Heart left ventricle (tissue), 16 donors: Measurements from ENCODE around the gene MADCAM1. TPM values are rescaled to one million over a fixed set of nuclear protein-coding genes. Genes with fewer than 3 reads are reported as not detected.

ENCODE experiments used
- ATAC-seq, 4 donors: fragments of 200-7000 bp; cut with Tn5 transposase; one replicate each; pipeline ENCODE4 v1.9.1; 2020 to 2022; ENCODE audit warnings: moderate library complexity in 4 of 4, mild to moderate bottlenecking in 3 of 4, moderate number of reproducible peaks in 1 of 4
- DNase-seq, 5 donors: peaks; one replicate each; pipeline ENCODE4 v3.0.0-alpha.2; 2020
- H3K27ac ChIP-seq, 12 donors: fragments of 200-600 bp; sonication (generic) in 4 of 12; one replicate each; pipeline versions ENCODE4 v1.5.0 to v1.8.0; 2016 to 2022; ENCODE audit warnings: mild to moderate bottlenecking in 2 of 12
- H3K27me3 ChIP-seq, 9 donors: fragments of 200-600 bp; sonication (generic) in 2 of 9; one replicate each; pipeline versions ENCODE4 v1.5.1 to v1.8.0; 2016 to 2022; ENCODE audit warnings: mild to moderate bottlenecking in 3 of 9
- H3K36me3 ChIP-seq, 9 donors: fragments of 200-600 bp; sonication (generic) in 2 of 9; one replicate each; pipeline versions ENCODE4 v1.5.0 to v1.8.0; 2018 to 2022; ENCODE audit warnings: mild to moderate bottlenecking in 2 of 9
- H3K4me1 ChIP-seq, 12 donors: fragments of 200-600 bp; sonication (generic) in 4 of 12; one replicate each; pipeline versions ENCODE4 v1.5.0 to v1.8.0; 2016 to 2022; ENCODE audit warnings: mild to moderate bottlenecking in 3 of 12
- H3K4me3 ChIP-seq, 12 donors: fragments of 200-600 bp; sonication (generic) in 4 of 12; one replicate each; pipeline versions ENCODE4 v1.5.0 to v1.8.0; 2017 to 2022; ENCODE audit warnings: mild to moderate bottlenecking in 9 of 12, moderate library complexity in 4 of 12
- H3K9me3 ChIP-seq, 12 donors: fragments of 200-600 bp; sonication (generic) in 4 of 12; one replicate each; pipeline versions ENCODE4 v1.5.0 to v1.8.0; 2016 to 2022; ENCODE audit warnings: mild to moderate bottlenecking in 1 of 12
- POLR2A ChIP-seq, 2 donors: fragments of 450-650 bp; IDR thresholded peaks; one replicate each; pipeline ENCODE4 v1.6.1; 2017; ENCODE audit warnings: antibody characterized with exemption in 2 of 2, mild to moderate bottlenecking in 2 of 2, moderate library complexity in 2 of 2
- whole genome bisulfite sequencing, 4 donors: extraction: QIAGEN DNeasy Blood & Tissue Kit in 2 of 4; methylation state at CpG; one replicate each; pipeline versions ENCODE4 v1.1.5 to v1.1.7; 2013 to 2018; 5-methylcytosine and 5-hydroxymethylcytosine counted together
- intact Hi-C, 10 donors: fragments of 100-400 bp; cut with DNase I; formaldehyde crosslinking; loops; one replicate each; pipeline versions ENCODE4 v1.11.1 to v1.14.2; 2022
- polyA plus RNA-seq, 2 donors: library from polyadenylated mRNA; stranded (reverse); fragments of 200-250 nt; gene quantifications; one replicate each; pipeline ENCODE4 v1.2.3, GENCODE V29; 2013
- total RNA-seq, 9 donors: library from RNA; depleted of rRNA in 2 of 9; stranded (reverse); fragments of >200 nt in 2 of 9; fragmentation: NEBNext Ultra II Directional in 3 of 9; extraction: Animal tissue kit (Norgen Biotek cat#: 25700) in 3 of 9; gene quantifications; one replicate each; pipeline versions ENCODE4 v1.1.0 to v1.2.4, GENCODE V29; 2016 to 2023
- TF ChIP-seq, protein P1 (sequence below), 12 donors: fragments of 200-600 bp; sonication (generic) in 4 of 12; IDR thresholded peaks; one replicate each; pipeline versions ENCODE4 v1.5.0 to v1.8.0; 2018 to 2022; ENCODE audit warnings: antibody characterized with exemption in 12 of 12, mild to moderate bottlenecking in 5 of 12
- donor health status: ischemic (EF 13 %, LVEDD 7.1; RV severe dilation, severe dysfunction).
- donor health status: healthy with polysubstance abuse.
- donor health status: DM: no; HTN: yes; CAD: no.
- donor health status: DM: no; HTN: no; CAD: no.
- donor health status: ischemic (EF 25% LVEDD 6.9; RV normal size, moderate dysfunction).
- donor health status: ischemic (EF 25% LVEDD 5.7; RV mildly dilated, moderate dysfunction).
- donor health status: healthy.
- donor health status: DM: yes; HTN: yes; CAD: no.
- donor health status: ischemic (EF 35%, LVEDD 5.7; RV mildly dilated, moderate dysfunction).
- donor health status: nonischemic (EF 11% LVEDD 7.7; RV severe dilation, severe dysfunction).
- donor health status: DM: yes; HTN: yes; CAD: no.
- donor health status: PGD.
- donor health status: ischemic (EF 29% LVEDD 5.4; RV normal size, mild dysfunction).
- donor health status: nonischemic (EF 23%, LVEDD 6.1; RV moderate dilation, normal function).

The MADCAM1 gene
- total and polyA plus RNA-seq, 11 donors: 0.04 to 0.61 (median 0.36) TPM; not detected in 1

DNA sequence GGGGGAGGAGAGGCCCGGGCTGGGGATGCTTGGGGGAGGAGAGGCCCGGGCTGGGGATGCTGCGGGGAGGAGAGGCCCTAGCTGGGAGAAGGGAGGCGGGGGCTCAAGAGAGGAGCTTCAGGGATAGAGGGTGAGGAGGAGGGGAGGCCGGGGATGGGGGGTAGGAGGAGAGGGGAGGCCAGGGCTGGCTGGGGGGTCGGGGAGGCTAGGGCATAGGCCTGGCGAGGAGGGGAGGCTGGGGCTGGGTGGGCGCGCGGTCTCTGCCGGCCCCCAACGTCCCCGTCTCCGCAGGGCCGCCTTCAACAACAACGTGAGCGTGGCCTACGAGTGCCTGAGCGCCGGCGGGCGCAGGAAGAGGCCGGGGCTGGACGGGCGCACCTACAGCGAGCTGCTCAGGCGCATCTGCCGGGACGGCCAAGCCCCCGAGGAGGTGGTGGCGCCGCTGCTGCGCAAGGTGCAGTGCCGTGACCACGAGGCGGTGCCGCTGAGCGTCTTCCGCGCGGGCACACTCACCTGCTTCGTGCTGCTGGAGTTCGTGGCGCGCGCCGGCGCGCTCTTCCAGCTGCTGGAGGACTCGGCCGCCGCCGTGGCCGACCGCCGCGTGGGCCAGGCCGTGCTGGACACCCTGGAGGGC lies 22.4 kb downstream of the MADCAM1 start:
- no peak for TF ChIP-seq POLR2A (IDR thresholded peaks at IDR 0.05)
- TF ChIP-seq, protein P1, sequence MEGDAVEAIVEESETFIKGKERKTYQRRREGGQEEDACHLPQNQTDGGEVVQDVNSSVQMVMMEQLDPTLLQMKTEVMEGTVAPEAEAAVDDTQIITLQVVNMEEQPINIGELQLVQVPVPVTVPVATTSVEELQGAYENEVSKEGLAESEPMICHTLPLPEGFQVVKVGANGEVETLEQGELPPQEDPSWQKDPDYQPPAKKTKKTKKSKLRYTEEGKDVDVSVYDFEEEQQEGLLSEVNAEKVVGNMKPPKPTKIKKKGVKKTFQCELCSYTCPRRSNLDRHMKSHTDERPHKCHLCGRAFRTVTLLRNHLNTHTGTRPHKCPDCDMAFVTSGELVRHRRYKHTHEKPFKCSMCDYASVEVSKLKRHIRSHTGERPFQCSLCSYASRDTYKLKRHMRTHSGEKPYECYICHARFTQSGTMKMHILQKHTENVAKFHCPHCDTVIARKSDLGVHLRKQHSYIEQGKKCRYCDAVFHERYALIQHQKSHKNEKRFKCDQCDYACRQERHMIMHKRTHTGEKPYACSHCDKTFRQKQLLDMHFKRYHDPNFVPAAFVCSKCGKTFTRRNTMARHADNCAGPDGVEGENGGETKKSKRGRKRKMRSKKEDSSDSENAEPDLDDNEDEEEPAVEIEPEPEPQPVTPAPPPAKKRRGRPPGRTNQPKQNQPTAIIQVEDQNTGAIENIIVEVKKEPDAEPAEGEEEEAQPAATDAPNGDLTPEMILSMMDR (IDR thresholded peaks at IDR 0.05): no peak
- no peaks in the 10 kb centered on the region for H3K4me1 ChIP-seq
- peak in 1 of 5 donors; percentile 25 for DNase-seq
- no peak overlapping the region for H3K27ac ChIP-seq
- H3K9me3 ChIP-seq: peaks cover 0 to 4% (median 0%) of the 10 kb centered on the region in 12 donors
- no peak overlapping the region for H3K4me3 ChIP-seq
- H3K27me3 ChIP-seq: no peaks in the 10 kb centered on the region
- 48 to 73% (median 66%) methylated on average over 26 to 58 of the region's 58 CpGs for WGBS, 4 donors
- intact Hi-C loops: no loop called here
- peaks cover 0 to 18% (median 4%) of the 10 kb centered on the region in 9 donors for H3K36me3 ChIP-seq
- peak in 1 of 4 donors; percentile 15 for ATAC-seq

DNA sequence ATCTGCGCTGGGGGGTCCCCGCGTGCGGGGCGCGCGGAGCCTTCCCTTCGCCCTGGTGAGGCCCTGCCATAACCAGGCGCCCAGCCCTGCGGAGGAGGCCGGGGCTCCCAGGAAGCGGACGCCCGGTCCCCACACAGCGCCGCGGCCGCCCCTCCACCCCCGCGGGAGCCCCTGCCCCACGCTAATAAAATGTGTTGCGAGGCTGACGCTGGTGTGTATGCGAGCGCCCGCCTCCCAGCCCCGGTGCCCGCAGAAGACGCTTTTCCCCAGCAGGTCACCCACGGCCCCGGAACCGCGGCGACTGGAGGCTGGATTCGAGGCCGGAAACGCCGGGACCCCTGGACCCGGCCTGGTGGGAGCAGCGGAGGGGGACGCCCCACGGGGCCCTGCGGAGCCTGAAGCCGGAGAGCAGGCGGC lies 23.2 kb downstream of the MADCAM1 start:
- H3K27ac ChIP-seq: no peak overlapping the region
- no peaks in the 10 kb centered on the region for H3K4me1 ChIP-seq
- H3K36me3 ChIP-seq: peaks cover 0 to 18% (median 0%) of the 10 kb centered on the region in 9 donors
- peaks cover 0 to 4% (median 0%) of the 10 kb centered on the region in 12 donors for H3K9me3 ChIP-seq
- H3K27me3 ChIP-seq: no peaks in the 10 kb centered on the region
- no peak overlapping the region for H3K4me3 ChIP-seq
- 83 to 96% (median 89%) methylated on average over 24 to 45 of the region's 45 CpGs for WGBS, 4 donors
- TF ChIP-seq, protein P1 (IDR thresholded peaks at IDR 0.05): no peak
- TF ChIP-seq POLR2A (IDR thresholded peaks at IDR 0.05): no peak
- DNase-seq: peak in 1 of 5 donors; percentile 15
- ATAC-seq: no peak
- intact Hi-C loops: no loop called here

DNA sequence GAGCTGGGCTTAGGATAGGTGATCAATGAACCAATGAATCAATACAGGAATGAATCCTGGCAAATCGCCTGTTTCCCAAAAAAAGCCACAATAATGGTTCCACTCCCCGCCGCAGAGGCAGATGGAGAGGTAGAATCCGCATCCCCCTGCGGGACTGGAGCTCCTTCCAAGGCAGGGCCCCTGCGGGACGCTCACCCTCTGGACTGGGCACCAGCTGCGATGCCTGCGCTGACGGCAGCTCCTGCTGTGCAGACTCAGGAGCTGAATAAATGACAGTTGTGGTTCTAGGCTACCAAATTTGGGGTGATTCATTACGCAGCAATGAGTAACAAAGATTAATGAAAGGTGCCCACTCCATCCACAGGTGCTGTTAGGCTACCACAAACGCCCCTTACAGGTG lies 26.4 kb downstream of the MADCAM1 start:
- H3K27me3 ChIP-seq: peaks cover 0 to 5% (median 0%) of the 10 kb centered on the region in 9 donors
- H3K4me1 ChIP-seq: no peaks in the 10 kb centered on the region
- H3K36me3 ChIP-seq: peaks cover 0 to 18% (median 0%) of the 10 kb centered on the region in 9 donors
- H3K9me3 ChIP-seq: peaks cover 0 to 4% (median 0%) of the 10 kb centered on the region in 12 donors
- no peak for ATAC-seq
- DNase-seq: no peak
- no peak overlapping the region for H3K27ac ChIP-seq
- TF ChIP-seq POLR2A (IDR thresholded peaks at IDR 0.05): no peak
- TF ChIP-seq, protein P1 (IDR thresholded peaks at IDR 0.05): no peak
- WGBS, 4 donors: 96 to 98% (median 97%) methylated on average over 12 of the region's 12 CpGs
- no peak overlapping the region for H3K4me3 ChIP-seq
- intact Hi-C loops: no loop called here

DNA sequence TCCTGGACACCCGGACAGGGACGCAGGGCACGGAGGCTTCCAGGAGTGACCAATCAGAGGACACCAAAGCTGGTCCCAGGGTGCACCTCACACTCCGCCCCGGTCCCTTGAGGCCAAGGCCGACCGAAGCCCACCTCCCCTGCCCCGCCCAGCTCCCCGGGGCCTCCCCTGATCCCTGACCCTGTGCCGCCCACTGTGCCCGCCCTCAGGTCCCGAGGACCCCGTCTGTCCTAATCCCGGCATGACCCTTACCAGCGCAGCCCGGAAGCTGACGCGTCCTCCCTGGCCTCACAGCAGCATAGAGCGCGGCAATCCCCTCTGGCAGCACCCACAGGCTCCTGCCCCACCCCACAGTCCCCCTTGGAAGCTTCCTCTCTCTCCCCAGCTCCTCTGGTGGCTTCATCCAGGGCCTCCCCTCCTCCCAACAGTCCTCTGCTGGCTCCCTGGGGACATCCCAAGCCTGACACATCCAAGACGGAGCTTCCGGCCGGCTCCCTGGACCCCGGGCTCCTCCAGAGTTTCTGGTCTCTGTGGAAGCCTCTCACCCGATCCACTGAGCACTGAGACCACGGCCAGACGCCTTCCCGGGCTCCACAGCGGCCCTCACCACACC lies 27.9 kb downstream of the MADCAM1 start:
- Histone ChIP-seq H3K4me1 (no peaks in the 10 kb centered on the region), H3K4me3 (peak overlapping the region in 4 of 12 donors; percentile 7 to 32 (median 28)), H3K27ac (no peak overlapping the region), H3K27me3 (peaks cover 0 to 5% (median 0%) of the 10 kb centered on the region in 9 donors), H3K9me3 (peaks cover 0 to 4% (median 0%) of the 10 kb centered on the region in 12 donors), H3K36me3 (peaks cover 0 to 15% (median 0%) of the 10 kb centered on the region in 9 donors)
- 53 to 70% (median 62%) methylated on average over 15 to 29 of the region's 29 CpGs for WGBS, 4 donors
- DNase-seq: peak in 2 of 5 donors; percentile 58 to 66
- intact Hi-C loops: no loop called here
- ATAC-seq: peak; percentile 32 to 54 (median 46)
- TF ChIP-seq, protein P1 (IDR thresholded peaks at IDR 0.05): no peak
- TF ChIP-seq POLR2A (IDR thresholded peaks at IDR 0.05): no peak
